Measurements from ENCODE around the gene PURA. TPM values are rescaled to one million over a fixed set of nuclear protein-coding genes. Genes with fewer than 3 reads are reported as not detected.

The PURA gene
- total RNA-seq, 2 experiments from 2014 or later, result 13.1 to 13.3 TPM

DNA sequence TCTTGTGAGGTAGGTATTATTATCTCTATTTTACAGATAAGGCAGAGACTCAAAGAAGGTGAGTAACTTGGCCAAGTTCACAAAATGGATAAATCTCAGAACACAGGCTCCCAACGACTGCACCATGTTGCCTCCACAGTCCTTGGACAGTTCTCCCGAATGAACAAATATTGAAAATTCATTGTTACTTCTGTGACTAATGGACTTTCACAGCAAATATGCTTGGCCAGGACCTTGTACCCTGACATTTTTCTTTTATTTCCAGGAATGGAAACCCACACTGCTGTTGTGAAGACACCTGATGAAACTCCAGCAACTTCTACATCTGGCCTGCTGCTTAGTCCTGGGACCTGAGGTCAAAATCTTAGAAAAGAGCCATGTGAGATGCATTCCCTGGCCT is 58.6 kb downstream of the PURA start:
- ChIA-PET CTCF (no interaction called here), POLR2A (no interaction called here)

- ChIA-PET CTCF (interaction anchor here (1.3 kb wide), 1 partner anchor 66 kb away, joined by 3 read pairs; no protein-coding TSS in a partner anchor), POLR2A (interaction anchor here (0.7 to 1.5 kb wide), 2 partner anchors 62 to 67 kb away, joined by 3 read pairs; no protein-coding TSS in a partner anchor)
Measured at GRCh38 chr5:140174014-140174413, 60.1 kb downstream of the PURA start.

- POLR2A ChIA-PET, result interaction anchor here (0.7 to 1.5 kb wide), 2 partner anchors 67 to 327 kb away, joined by 3 to 4 read pairs; no protein-coding TSS in a partner anchor
- CTCF ChIA-PET, result interaction anchor here (1.3 kb wide), 1 partner anchor 65 kb away, joined by 3 read pairs; no protein-coding TSS in a partner anchor
Measured at GRCh38 chr5:140174465-140175366, 60.8 kb downstream of the PURA start, which contains the start of gene CYSTM1. Gene CYSTM1, plus strand, starts transcription at chr5:140175188. Its CDS starts 19,278 bp downstream, at chr5:140194466.

Other genes with a start within 250 kb of the PURA start
- gene NRG2, start 70.8 kb upstream of the PURA start, total RNA-seq, result under 1 TPM; 0.15 to 0.17 TPM
- 1 to 10 TPM; 2.4 to 2.8 TPM for gene IGIP, start 11.8 kb downstream of the PURA start, total RNA-seq
- gene CYSTM1, start 61.1 kb downstream of the PURA start, total RNA-seq, result 10 to 100 TPM; 20.7 to 21.5 TPM
- 10 to 100 TPM; 67.0 TPM for gene PFDN1, start 189.0 kb downstream of the PURA start, total RNA-seq
- gene HBEGF, start 232.5 kb downstream of the PURA start, total RNA-seq, result 1 to 10 TPM; 4.4 to 5.0 TPM
- not detected for gene SLC4A9, start 246.1 kb downstream of the PURA start, total RNA-seq